GM13976 (cell line): ENCODE results near the gene PYDC2.

Experiments used
- DNase-seq: peaks from one replicate; pipeline ENCODE4 v3.0.0; 2012; ENCODE audit warnings: low spot score
- CTCF ChIP-seq: IDR thresholded peaks from 2 replicates; pipeline ENCODE4 v1.5.1; 2012; ENCODE audit warnings: borderline replicate concordance, mild to moderate bottlenecking; ENCODE audit not compliant: insufficient read depth; ENCODE audit errors: extremely low read depth, missing control alignments, control extremely low read depth
- in situ Hi-C: fragments of 300-500 bp; cut with MboI; formaldehyde crosslinking; loops from one replicate; pipeline ENCODE4 v1.12.0; 2022; ENCODE audit warnings: low sequenced_read_pairs, mixed read lengths, inconsistent platforms; ENCODE audit not compliant: unreplicated experiment

The PYDC2 gene

GRCh38 chr3:191461113-191461595 is at the start of gene PYDC2:
Gene PYDC2 (plus strand): TSS chr3:191461163. CDS start chr3:191461163, 0 bp downstream.
- TF ChIP-seq CTCF: no peak
- no peak for DNase-seq
- in situ Hi-C loops: no loop called here

- TF ChIP-seq CTCF: no peak
- DNase-seq: no peak
- in situ Hi-C loops: loop anchor here (10.0 kb wide), 1 partner anchor 1022 kb away; no protein-coding TSS in a partner anchor
These were observed 48.2 kb upstream of the PYDC2 start for GRCh38 chr3:191412759-191413158.

- DNase-seq: no peak
- in situ Hi-C loops: loop anchor here (10.0 kb wide), 1 partner anchor 1021 kb away; no protein-coding TSS in a partner anchor
- no peak for TF ChIP-seq CTCF
These were observed 46.7 kb upstream of the PYDC2 start for GRCh38 chr3:191414286-191414685.

- no peak for DNase-seq
- in situ Hi-C loops: loop anchor here (10.0 kb wide), 1 partner anchor 1020 kb away; no protein-coding TSS in a partner anchor
- no peak for TF ChIP-seq CTCF
These were observed 46.2 kb upstream of the PYDC2 start for GRCh38 chr3:191414732-191415131.

GRCh38 chr3:191415566-191415965 is 45.4 kb upstream of the PYDC2 start:
- DNase-seq: no peak
- in situ Hi-C loops: loop anchor here (10.0 kb wide), 1 partner anchor 1019 kb away; no protein-coding TSS in a partner anchor
- TF ChIP-seq CTCF: no peak

GRCh38 chr3:191417457-191417729 is 43.6 kb upstream of the PYDC2 start:
- in situ Hi-C loops: loop anchor here (10.0 kb wide), 1 partner anchor 1017 kb away; no protein-coding TSS in a partner anchor
- no peak for DNase-seq
- no peak for TF ChIP-seq CTCF

GRCh38 chr3:191420771-191421170 is 40.2 kb upstream of the PYDC2 start:
- in situ Hi-C loops: no loop called here
- DNase-seq: no peak
- no peak for TF ChIP-seq CTCF
